Thoracic aorta (tissue), 2 donors: ENCODE measurements around the gene CLMN. TPM values are rescaled to one million over a fixed set of nuclear protein-coding genes. Genes with fewer than 3 reads are reported as not detected.
"Not testable (repeated sequence)": the region's sequence is repeated elsewhere in the genome, so short reads cannot be mapped to it uniquely, and the experiment has no call there.

Experiments
- ATAC-seq: fragments of 150-250 bp; one replicate; pipeline ENCODE4 v1.8.0; 2017; ENCODE audit warnings: low read depth; ENCODE audit not compliant: insufficient number of reproducible peaks, low FRiP score
- DNase-seq: peaks from one replicate; pipeline ENCODE4 v3.0.0-alpha.2; 2020; ENCODE audit warnings: low spot score
- H3K27ac ChIP-seq, 2 donors: fragments of 200-600 bp; sonication (generic); 1 replicate in 1 of 2; 2 replicates in 1 of 2; pipeline ENCODE4 v1.5.1; 2016; ENCODE audit warnings: mild to moderate bottlenecking in 2 of 2, moderate library complexity in 2 of 2
- H3K27me3 ChIP-seq: fragments of 200-600 bp; sonication (generic); replicated peaks from 2 replicates; pipeline ENCODE4 v1.6.0; 2016; ENCODE audit warnings: mild to moderate bottlenecking; ENCODE audit not compliant: insufficient read depth
- H3K36me3 ChIP-seq: fragments of 200-600 bp; sonication (generic); one replicate; pipeline ENCODE4 v1.5.1; 2016
- H3K4me1 ChIP-seq, 2 donors: fragments of 200-600 bp; sonication (generic); 1 replicate in 1 of 2; 2 replicates in 1 of 2; pipeline versions ENCODE4 v1.5.1 to v1.6.0; 2016; ENCODE audit warnings: low read depth in 2 of 2, mild to moderate bottlenecking in 1 of 2; ENCODE audit not compliant: control insufficient read depth in 1 of 2
- H3K4me3 ChIP-seq: fragments of 200-600 bp; sonication (generic); 2 replicates; pipeline ENCODE4 v1.5.1; 2016; ENCODE audit warnings: mild to moderate bottlenecking
- H3K9me3 ChIP-seq: fragments of 200-600 bp; sonication (generic); 2 replicates; pipeline ENCODE4 v1.5.1; 2016
- total RNA-seq, 2 donors: library from RNA; depleted of rRNA; stranded (reverse); fragments of >200 nt; gene quantifications; one replicate each; pipeline versions ENCODE4 v1.1.0 to v1.2.3, GENCODE V29; 2016
- TF ChIP-seq, protein P1 (sequence below): fragments of 200-600 bp; sonication (generic); IDR thresholded peaks from one replicate; pipeline ENCODE4 v1.5.1; 2019; ENCODE audit warnings: antibody characterized with exemption

The CLMN gene
- total RNA-seq, 2 donors from 2014 or later, result 7.3 to 10.4 TPM

DNA sequence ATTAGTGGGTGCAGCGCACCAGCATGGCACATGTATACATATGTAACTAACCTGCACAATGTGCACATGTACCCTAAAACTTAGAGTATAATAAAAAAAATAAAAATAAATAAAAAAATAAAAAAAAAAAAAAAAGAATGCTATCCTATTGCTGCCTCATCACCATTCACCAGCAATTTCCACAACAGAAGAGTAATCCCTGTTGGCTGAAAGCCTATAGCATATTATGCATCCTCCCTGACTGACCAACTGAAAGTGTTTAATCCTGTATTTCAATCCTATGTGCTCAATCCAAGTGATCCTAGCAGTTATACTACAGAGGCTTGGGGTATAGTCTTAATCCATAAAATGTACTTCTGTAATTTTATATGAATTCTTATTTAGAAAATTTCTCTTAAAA lies 180.8 kb downstream of the CLMN start:
- no peaks in the 10 kb centered on the region for H3K9me3 ChIP-seq
- no peaks in the 10 kb centered on the region for H3K36me3 ChIP-seq
- TF ChIP-seq, protein P1, sequence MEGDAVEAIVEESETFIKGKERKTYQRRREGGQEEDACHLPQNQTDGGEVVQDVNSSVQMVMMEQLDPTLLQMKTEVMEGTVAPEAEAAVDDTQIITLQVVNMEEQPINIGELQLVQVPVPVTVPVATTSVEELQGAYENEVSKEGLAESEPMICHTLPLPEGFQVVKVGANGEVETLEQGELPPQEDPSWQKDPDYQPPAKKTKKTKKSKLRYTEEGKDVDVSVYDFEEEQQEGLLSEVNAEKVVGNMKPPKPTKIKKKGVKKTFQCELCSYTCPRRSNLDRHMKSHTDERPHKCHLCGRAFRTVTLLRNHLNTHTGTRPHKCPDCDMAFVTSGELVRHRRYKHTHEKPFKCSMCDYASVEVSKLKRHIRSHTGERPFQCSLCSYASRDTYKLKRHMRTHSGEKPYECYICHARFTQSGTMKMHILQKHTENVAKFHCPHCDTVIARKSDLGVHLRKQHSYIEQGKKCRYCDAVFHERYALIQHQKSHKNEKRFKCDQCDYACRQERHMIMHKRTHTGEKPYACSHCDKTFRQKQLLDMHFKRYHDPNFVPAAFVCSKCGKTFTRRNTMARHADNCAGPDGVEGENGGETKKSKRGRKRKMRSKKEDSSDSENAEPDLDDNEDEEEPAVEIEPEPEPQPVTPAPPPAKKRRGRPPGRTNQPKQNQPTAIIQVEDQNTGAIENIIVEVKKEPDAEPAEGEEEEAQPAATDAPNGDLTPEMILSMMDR, result no peak
- H3K4me3 ChIP-seq, result no peak overlapping the region
- H3K27ac ChIP-seq, result no peak overlapping the region
- H3K27me3 ChIP-seq, result no peaks in the 10 kb centered on the region
- DNase-seq (no peak), ATAC-seq (no peak)
- peaks cover 46% of the 10 kb centered on the region in 2 donors for H3K4me1 ChIP-seq

DNA sequence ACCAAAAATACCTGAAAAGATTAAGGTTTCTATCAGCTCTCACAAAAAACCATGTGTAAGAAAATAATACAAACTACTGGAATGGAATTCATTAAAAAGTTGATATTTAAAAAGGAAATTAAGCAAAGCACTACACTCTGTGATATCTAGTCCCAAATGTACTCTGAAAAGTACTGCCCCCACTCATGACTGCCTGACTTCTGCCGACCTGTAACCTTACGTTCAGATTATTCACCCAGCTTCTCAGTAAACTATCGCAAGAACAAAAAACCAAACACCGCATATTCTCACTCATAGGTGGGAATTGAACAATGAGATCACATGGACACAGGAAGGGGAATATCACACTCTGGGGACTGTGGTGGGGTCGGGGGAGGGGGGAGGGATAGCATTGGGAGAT lies 181.3 kb downstream of the CLMN start:
- H3K9me3 ChIP-seq, H3K27ac ChIP-seq, H3K27me3 ChIP-seq, H3K4me3 ChIP-seq, H3K36me3 ChIP-seq, DNase-seq, ATAC-seq: not testable (repeated sequence)
- H3K4me1 ChIP-seq, result peaks cover 43% of the 10 kb centered on the region in 2 donors

DNA sequence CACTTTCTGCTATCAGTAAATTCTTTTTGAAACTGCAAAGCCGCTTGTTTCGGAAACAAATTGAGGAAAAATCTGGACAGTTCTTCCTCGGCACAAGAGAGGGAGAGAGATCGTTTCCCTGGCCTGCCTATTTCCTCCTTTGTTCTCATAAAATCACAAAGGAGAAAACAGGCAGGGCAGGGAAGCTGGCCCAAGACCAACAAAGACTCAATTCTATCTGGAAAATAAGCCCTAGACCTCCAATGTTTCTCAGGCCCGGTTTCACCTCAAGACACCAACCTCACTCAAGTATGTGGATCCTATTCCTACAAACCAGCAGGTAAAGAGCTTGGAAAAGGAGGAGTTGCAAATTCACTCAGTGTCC lies 181.9 kb downstream of the CLMN start:
- Histone ChIP-seq H3K27ac (no peak overlapping the region), H3K36me3 (no peaks in the 10 kb centered on the region), H3K4me3 (peak overlapping the region; percentile 1), H3K27me3 (no peaks in the 10 kb centered on the region), H3K9me3 (no peaks in the 10 kb centered on the region), H3K4me1 (peaks cover 36 to 37% of the 10 kb centered on the region in 2 donors)
- DNase-seq, result no peak
- TF ChIP-seq, protein P1, result no peak
- no peak for ATAC-seq

DNA sequence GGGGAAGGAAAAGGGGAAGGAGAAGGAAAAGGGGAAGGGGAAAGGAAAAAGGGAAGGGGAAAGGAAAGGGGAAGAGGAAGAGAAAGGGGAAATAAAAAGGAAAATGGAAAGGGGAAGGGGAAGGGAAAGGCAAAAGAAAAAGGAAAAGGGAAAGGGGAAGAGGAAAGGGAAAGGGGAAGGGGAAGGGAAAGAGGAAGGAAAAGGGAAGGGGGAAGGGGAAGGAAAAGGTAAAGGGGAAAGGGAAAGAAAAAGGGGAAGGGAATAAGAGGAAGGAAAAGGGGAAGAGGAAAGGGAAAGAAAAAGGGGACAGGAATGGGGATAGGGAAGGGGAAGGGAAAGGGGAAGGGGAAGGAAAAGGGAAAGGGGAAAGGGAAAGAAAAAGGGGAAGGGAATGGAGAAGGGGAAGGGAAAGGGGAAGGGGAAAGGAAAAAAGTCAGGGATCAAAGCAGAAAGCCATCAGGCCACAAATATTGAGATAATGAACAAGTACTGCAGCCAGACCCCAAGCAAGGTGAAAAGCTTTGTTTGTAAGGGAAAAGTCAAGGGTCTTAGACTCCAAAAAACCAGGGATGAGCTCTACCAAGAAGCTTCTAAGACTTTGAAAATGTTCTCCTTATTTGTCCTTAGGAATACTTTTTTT lies 182.4 kb downstream of the CLMN start:
- H3K36me3 ChIP-seq, result peaks cover 2% of the 10 kb centered on the region
- no peaks in the 10 kb centered on the region for H3K9me3 ChIP-seq
- peak overlapping the region; percentile 1 for H3K4me3 ChIP-seq
- TF ChIP-seq, protein P1, result no peak
- no peaks in the 10 kb centered on the region for H3K27me3 ChIP-seq
- no peak overlapping the region for H3K27ac ChIP-seq
- peaks cover 31 to 37% of the 10 kb centered on the region in 2 donors for H3K4me1 ChIP-seq
- DNase-seq, result no peak
- ATAC-seq, result no peak

DNA sequence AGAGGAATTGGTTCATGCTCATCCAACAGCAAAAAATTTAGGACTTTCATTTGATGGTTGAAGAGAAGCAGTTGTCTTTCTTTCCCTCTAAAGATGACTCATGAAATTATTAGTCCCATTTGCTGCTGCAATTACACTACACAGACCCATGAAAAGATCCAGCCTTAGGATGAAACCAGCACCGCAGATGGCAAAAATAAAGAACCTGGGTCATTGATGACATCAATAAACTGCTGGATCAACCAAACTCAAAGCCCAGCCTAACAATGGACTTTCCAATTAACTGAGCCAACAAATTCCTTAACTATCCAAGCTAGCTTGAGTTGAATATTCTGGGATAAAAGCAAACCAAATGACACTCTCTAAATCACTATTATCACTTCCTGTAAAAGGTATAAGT lies 183.1 kb downstream of the CLMN start:
- Histone ChIP-seq H3K36me3 (peaks cover 5% of the 10 kb centered on the region), H3K4me3 (no peak overlapping the region), H3K27ac (no peak overlapping the region), H3K9me3 (no peaks in the 10 kb centered on the region), H3K27me3 (no peaks in the 10 kb centered on the region), H3K4me1 (peaks cover 26 to 31% of the 10 kb centered on the region in 2 donors)
- TF ChIP-seq, protein P1, result no peak
- no peak for ATAC-seq
- no peak for DNase-seq
